Endodermal cell (in vitro differentiated cells): ENCODE measurements around the gene ROPN1L. TPM values are rescaled to one million over a fixed set of nuclear protein-coding genes. Genes with fewer than 3 reads are reported as not detected.

Source experiments
- DNase-seq: peaks from one replicate; pipeline ENCODE4 v3.0.0-alpha.2; 2017
- H3K27ac ChIP-seq: 2 replicates; pipeline ENCODE4 v1.5.1; 2013; ENCODE audit warnings: mild to moderate bottlenecking, low read depth, low read length, moderate library complexity
- H3K27me3 ChIP-seq: 2 replicates; pipeline ENCODE4 v1.6.1; 2013; ENCODE audit warnings: mild to moderate bottlenecking, low read length, moderate library complexity; ENCODE audit not compliant: insufficient read depth, control insufficient read depth, poor library complexity, severe bottlenecking
- H3K36me3 ChIP-seq: 2 replicates; pipeline ENCODE4 v1.7.0; 2013; ENCODE audit warnings: mild to moderate bottlenecking, low read length, moderate library complexity; ENCODE audit not compliant: control insufficient read depth, insufficient read depth
- H3K4me1 ChIP-seq: one replicate; pipeline ENCODE4 v1.7.0; 2013; ENCODE audit warnings: low read length; ENCODE audit not compliant: control insufficient read depth, insufficient read depth
- H3K4me3 ChIP-seq: 2 replicates; pipeline ENCODE4 v1.5.1; 2013; ENCODE audit warnings: mild to moderate bottlenecking, low read length, moderate library complexity
- H3K9ac ChIP-seq: 2 replicates; pipeline ENCODE4 v1.6.1; 2013; ENCODE audit warnings: mild to moderate bottlenecking, low read length, moderate library complexity; ENCODE audit not compliant: poor library complexity, severe bottlenecking; ENCODE audit errors: extremely low read depth
- H3K9me3 ChIP-seq: 2 replicates; pipeline ENCODE4 v1.6.1; 2013; ENCODE audit warnings: mild to moderate bottlenecking, low read length, moderate library complexity; ENCODE audit not compliant: control insufficient read depth
- H3K27ac Mint-ChIP-seq: 2 replicates; pipeline ENCODE4 v1.8.0; 2020; ENCODE audit warnings: mixed read lengths
- H3K27me3 Mint-ChIP-seq: 2 replicates; pipeline ENCODE4 v1.8.0; 2021; ENCODE audit warnings: mild to moderate bottlenecking, mixed read lengths; ENCODE audit not compliant: insufficient read depth
- H3K36me3 Mint-ChIP-seq: 2 replicates; pipeline ENCODE4 v1.8.0; 2020; ENCODE audit warnings: low read depth, mixed read lengths
- H3K4me1 Mint-ChIP-seq: 2 replicates; pipeline ENCODE4 v1.8.0; 2020; ENCODE audit warnings: mixed read lengths
- H3K4me3 Mint-ChIP-seq: 2 replicates; pipeline ENCODE4 v1.8.0; 2020; ENCODE audit warnings: mild to moderate bottlenecking, moderate library complexity, mixed read lengths
- H3K9me3 Mint-ChIP-seq: 2 replicates; pipeline ENCODE4 v1.8.0; 2020; ENCODE audit warnings: mild to moderate bottlenecking, mixed read lengths
- CTCF ChIP-seq: fragments of 200-600 bp; sonication (generic); conservative IDR thresholded peaks from 2 replicates; pipeline ENCODE4 v1.5.0; 2021; ENCODE audit warnings: antibody characterized with exemption, mild to moderate bottlenecking
- WGBS, 2 experiments: methylation state at CpG; one replicate each; pipeline versions ENCODE4 v1.1.5 to v1.1.7; 2013; ENCODE audit warnings: missing lambda C conversion rate in 2 of 2, mixed read lengths in 1 of 2; ENCODE audit not compliant: insufficient coverage in 1 of 2, insufficient read length in 1 of 2; 5-methylcytosine and 5-hydroxymethylcytosine counted together
- total RNA-seq, 2 donors: library from RNA; stranded (reverse); fragmentation: NEBNext Ultra II Directional in 1 of 2; extraction: Animal tissue kit (Norgen Biotek cat#: 25700) in 1 of 2; gene quantifications; 2 replicates in 1 of 2; 3 replicates in 1 of 2; pipeline ENCODE4 v1.2.1, GENCODE V29; 2021

ROPN1L gene
- total RNA-seq, 2 donors from 2014 or later, result 0.70 TPM; not detected in 1

DNA sequence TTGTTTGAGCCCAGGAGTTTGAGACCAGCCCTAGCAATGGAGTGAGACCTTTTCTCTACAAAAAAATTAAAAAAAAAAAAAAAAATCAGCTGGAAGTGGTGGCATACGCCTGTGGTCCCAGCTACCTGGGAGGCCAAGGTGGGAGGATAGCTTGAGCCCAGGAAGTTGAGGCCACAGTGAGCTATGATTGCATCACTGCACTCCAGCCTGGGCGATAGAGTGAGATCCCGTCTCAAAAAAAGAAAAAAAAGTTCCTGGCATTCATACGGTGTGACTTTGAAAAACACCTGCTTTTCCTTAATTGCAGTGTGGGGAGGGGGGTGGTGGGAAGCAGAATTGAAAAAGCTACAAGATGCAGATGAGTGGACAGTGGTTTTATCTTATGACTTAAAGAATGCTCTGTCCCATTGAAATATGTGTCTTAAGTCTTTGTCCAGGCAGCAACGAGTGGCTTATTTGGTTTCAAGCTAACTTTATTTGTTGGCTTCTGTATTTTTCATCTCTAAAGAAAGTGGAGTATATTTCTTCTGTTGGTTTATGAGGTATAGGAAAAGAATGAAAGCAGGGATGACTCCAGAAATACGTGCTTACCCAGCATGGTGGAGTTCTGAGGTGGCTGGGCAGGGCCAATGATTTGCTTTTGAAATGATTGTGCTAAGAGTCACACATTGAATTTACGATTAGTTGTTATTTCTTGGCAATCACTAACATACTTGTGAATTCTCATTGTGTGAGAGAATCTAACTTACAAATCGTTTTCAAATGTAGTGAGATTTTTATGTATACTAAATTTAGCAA lies 27.8 kb downstream of the ROPN1L start:
- H3K4me1 Mint-ChIP-seq, result peaks cover 19% of the 10 kb centered on the region

DNA sequence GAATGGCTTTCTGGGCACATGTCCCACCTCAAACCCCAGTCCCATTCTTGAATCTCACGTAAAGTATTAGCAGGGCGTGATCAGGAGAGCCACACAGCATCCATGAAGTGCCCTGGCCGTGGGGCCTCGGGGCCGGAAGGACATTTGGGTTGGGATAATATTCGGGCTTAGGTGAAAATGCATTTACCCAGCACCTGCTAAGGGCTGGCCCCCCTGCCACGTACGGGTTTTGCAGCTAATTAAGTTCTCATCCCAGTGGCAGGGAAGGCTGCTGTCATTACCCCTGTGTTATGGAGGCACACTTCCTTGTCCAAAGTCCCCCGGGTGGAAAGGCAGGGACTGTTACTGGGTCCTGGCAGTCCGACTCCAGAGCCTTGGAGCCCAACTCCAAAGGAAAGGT lies 29.0 kb downstream of the ROPN1L start:
- H3K27ac ChIP-seq, result no peak overlapping the region
- H3K4me3 ChIP-seq, result no peak overlapping the region
- H3K36me3 Mint-ChIP-seq, result peaks cover 2% of the 10 kb centered on the region
- peaks cover 11% of the 10 kb centered on the region for H3K9me3 Mint-ChIP-seq
- peaks cover 19% of the 10 kb centered on the region for H3K4me1 Mint-ChIP-seq
- H3K27ac Mint-ChIP-seq, result no peak overlapping the region
- no peak for DNase-seq
- TF ChIP-seq CTCF, result no peak
- H3K4me1 ChIP-seq, result peaks cover 12% of the 10 kb centered on the region
- H3K27me3 ChIP-seq, result no peaks in the 10 kb centered on the region
- H3K27me3 Mint-ChIP-seq, result peaks cover 23% of the 10 kb centered on the region
- WGBS, 2 experiments, result 95% methylated on average over 7 to 10 of the region's 10 CpGs
- peaks cover 11% of the 10 kb centered on the region for H3K9me3 ChIP-seq
- no peak overlapping the region for H3K9ac ChIP-seq
- no peaks in the 10 kb centered on the region for H3K36me3 ChIP-seq
- no peak overlapping the region for H3K4me3 Mint-ChIP-seq

More for the DNA sequence above, 27.8 kb downstream of the ROPN1L start:
- Mint-ChIP-seq H3K36me3 (peaks cover 2% of the 10 kb centered on the region), H3K27me3 (peaks cover 19% of the 10 kb centered on the region), H3K27ac (no peak overlapping the region), H3K9me3 (peaks cover 2% of the 10 kb centered on the region), H3K4me3 (no peak overlapping the region)
- Histone ChIP-seq H3K27me3 (no peaks in the 10 kb centered on the region), H3K27ac (no peak overlapping the region), H3K4me3 (no peak overlapping the region), H3K36me3 (no peaks in the 10 kb centered on the region), H3K4me1 (peaks cover 12% of the 10 kb centered on the region), H3K9ac (no peak overlapping the region), H3K9me3 (peaks cover 4% of the 10 kb centered on the region)
- no peak for TF ChIP-seq CTCF
- no peak for DNase-seq
- WGBS, 2 experiments, result 91 to 92% methylated on average over 7 to 8 of the region's 8 CpGs

DNA sequence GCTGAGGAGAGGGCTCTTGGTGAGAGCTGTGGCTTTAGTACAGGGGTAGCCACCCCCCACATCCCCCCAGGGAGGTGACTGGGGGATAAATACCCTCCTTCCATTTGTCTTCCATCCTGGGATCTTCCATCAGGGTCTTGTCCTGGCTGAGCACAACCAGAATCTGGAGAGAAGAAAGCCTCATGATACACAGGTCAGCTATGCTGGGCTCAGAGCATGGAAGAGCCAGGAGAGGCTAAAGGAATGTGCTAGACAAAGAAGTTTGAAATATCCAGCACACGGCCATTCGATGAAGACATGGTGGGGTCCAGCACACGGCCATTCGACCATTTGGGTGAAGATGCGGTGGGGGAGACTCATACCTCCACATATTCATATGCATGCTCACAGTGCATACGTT lies 30.0 kb downstream of the ROPN1L start:
- Mint-ChIP-seq H3K9me3 (peaks cover 11% of the 10 kb centered on the region), H3K4me1 (peaks cover 19% of the 10 kb centered on the region), H3K27me3 (peaks cover 31% of the 10 kb centered on the region), H3K27ac (no peak overlapping the region), H3K36me3 (peaks cover 2% of the 10 kb centered on the region), H3K4me3 (no peak overlapping the region)
- no peak for DNase-seq
- 98 to 100% methylated on average over 2 to 6 of the region's 6 CpGs for WGBS, 2 experiments
- no peak for TF ChIP-seq CTCF
- Histone ChIP-seq H3K27me3 (no peaks in the 10 kb centered on the region), H3K4me1 (peaks cover 12% of the 10 kb centered on the region), H3K9me3 (peaks cover 11% of the 10 kb centered on the region), H3K4me3 (no peak overlapping the region), H3K36me3 (no peaks in the 10 kb centered on the region), H3K9ac (no peak overlapping the region), H3K27ac (no peak overlapping the region)
